ENCODE measurements around the gene MACF1.
A peak's percentile ranks its signal among the peaks of the same experiment; 100 is the strongest.

Gene MACF1

GRCh38 chr1:39250460-39251240 lies 46.2 kb downstream of the MACF1 start:
- no peak overlapping the region for H2BK120ac ChIP-seq (ENCODE audit: low read depth, low read length)
- no peak overlapping the region for H3K9ac ChIP-seq (ENCODE audit: low read length)
- no peak overlapping the region for H2BK5ac ChIP-seq (ENCODE audit: low read depth, low read length, poor library complexity, severe bottlenecking)
- no peak overlapping the region for H2BK15ac ChIP-seq (ENCODE audit: low read depth, poor library complexity, severe bottlenecking)
- no peak overlapping the region for H2AK5ac ChIP-seq (ENCODE audit: low read length, severe bottlenecking)
- no peak overlapping the region for H2AFZ ChIP-seq (ENCODE audit: low read depth, low read length)
- no peak overlapping the region for H2BK12ac ChIP-seq (ENCODE audit: low read length in 2 of 2)
- H3K27me3 ChIP-seq (ENCODE audit: control insufficient read depth in 1 of 2, insufficient read depth in 1 of 2, low read length in 2 of 2) = no peaks in the 10 kb centered on the region
- no peak overlapping the region for H3K4ac ChIP-seq (ENCODE audit: low read depth in 1 of 2, low read length in 2 of 2)
- no peak overlapping the region for H3K27ac ChIP-seq (ENCODE audit: low read length, poor library complexity, severe bottlenecking)
- H3K23ac ChIP-seq (ENCODE audit: low read length in 2 of 2) = no peak overlapping the region
- WGBS = no CpG with 5 or more reads among the region's 2 CpGs
- H3K14ac ChIP-seq (ENCODE audit: low read length in 2 of 2) = no peak overlapping the region
- no peak overlapping the region for H4K8ac ChIP-seq (ENCODE audit: low read length)
- peaks cover 4% of the 10 kb centered on the region for H3K4me1 ChIP-seq (ENCODE audit: control insufficient read depth, insufficient read depth, low read depth, low read length)
- DNase-seq = peak; percentile 47
- H3K79me1 ChIP-seq (replicated peaks; ENCODE audit: low read length, poor library complexity, severe bottlenecking) = peaks cover 15% of the 10 kb centered on the region
- peaks cover 8 to 52% of the 10 kb centered on the region in 2 experiments for H3K36me3 ChIP-seq (ENCODE audit: control insufficient read depth in 1 of 2, insufficient read depth in 2 of 2, low read depth in 1 of 2, low read length in 2 of 2)
- H3K18ac ChIP-seq (ENCODE audit: low read depth in 1 of 2, low read length in 2 of 2) = no peak overlapping the region
- H3K4me2 ChIP-seq (ENCODE audit: low read length, poor library complexity, severe bottlenecking) = no peak overlapping the region
- no peaks in the 10 kb centered on the region for H3K9me3 ChIP-seq (ENCODE audit: control insufficient read depth, low read length)
- H4K91ac ChIP-seq (ENCODE audit: low read length) = no peak overlapping the region
- no peak overlapping the region for H3K4me3 ChIP-seq (ENCODE audit: insufficient read depth in 1 of 2, low read depth in 1 of 2, low read length in 2 of 2)

GRCh38 chr1:39255222-39255621 lies 50.7 kb downstream of the MACF1 start:
- Histone ChIP-seq H4K91ac (ENCODE audit: low read length) (no peak overlapping the region), H2BK15ac (ENCODE audit: low read depth, poor library complexity, severe bottlenecking) (no peak overlapping the region), H3K9me3 (ENCODE audit: control insufficient read depth, low read length) (no peaks in the 10 kb centered on the region), H2AK5ac (ENCODE audit: low read length, severe bottlenecking) (no peak overlapping the region), H2BK120ac (ENCODE audit: low read depth, low read length) (no peak overlapping the region), H3K4me3 (ENCODE audit: insufficient read depth in 1 of 2, low read depth in 1 of 2, low read length in 2 of 2) (no peak overlapping the region), H4K8ac (ENCODE audit: low read length) (no peak overlapping the region), H2BK12ac (ENCODE audit: low read length in 2 of 2) (no peak overlapping the region), H3K27me3 (ENCODE audit: control insufficient read depth in 1 of 2, insufficient read depth in 1 of 2, low read length in 2 of 2) (no peaks in the 10 kb centered on the region), H3K4me1 (ENCODE audit: control insufficient read depth, insufficient read depth, low read depth, low read length) (peaks cover 2% of the 10 kb centered on the region), H3K18ac (ENCODE audit: low read depth in 1 of 2, low read length in 2 of 2) (no peak overlapping the region), H2BK5ac (ENCODE audit: low read depth, low read length, poor library complexity, severe bottlenecking) (no peak overlapping the region), H3K36me3 (ENCODE audit: control insufficient read depth in 1 of 2, insufficient read depth in 2 of 2, low read depth in 1 of 2, low read length in 2 of 2) (peaks cover 18 to 80% of the 10 kb centered on the region in 2 experiments), H3K9ac (ENCODE audit: low read length) (peak overlapping the region; percentile 4), H3K4ac (ENCODE audit: low read depth in 1 of 2, low read length in 2 of 2) (no peak overlapping the region), H3K23ac (ENCODE audit: low read length in 2 of 2) (no peak overlapping the region), H3K27ac (ENCODE audit: low read length, poor library complexity, severe bottlenecking) (no peak overlapping the region), H3K79me1 (replicated peaks; ENCODE audit: low read length, poor library complexity, severe bottlenecking) (peaks cover 12% of the 10 kb centered on the region), H2AFZ (ENCODE audit: low read depth, low read length) (no peak overlapping the region), H3K4me2 (ENCODE audit: low read length, poor library complexity, severe bottlenecking) (no peak overlapping the region), H3K14ac (ENCODE audit: low read length in 2 of 2) (no peak overlapping the region)
- DNase-seq = no peak
- no CpG with 5 or more reads among the region's 1 CpG for WGBS

DNA sequence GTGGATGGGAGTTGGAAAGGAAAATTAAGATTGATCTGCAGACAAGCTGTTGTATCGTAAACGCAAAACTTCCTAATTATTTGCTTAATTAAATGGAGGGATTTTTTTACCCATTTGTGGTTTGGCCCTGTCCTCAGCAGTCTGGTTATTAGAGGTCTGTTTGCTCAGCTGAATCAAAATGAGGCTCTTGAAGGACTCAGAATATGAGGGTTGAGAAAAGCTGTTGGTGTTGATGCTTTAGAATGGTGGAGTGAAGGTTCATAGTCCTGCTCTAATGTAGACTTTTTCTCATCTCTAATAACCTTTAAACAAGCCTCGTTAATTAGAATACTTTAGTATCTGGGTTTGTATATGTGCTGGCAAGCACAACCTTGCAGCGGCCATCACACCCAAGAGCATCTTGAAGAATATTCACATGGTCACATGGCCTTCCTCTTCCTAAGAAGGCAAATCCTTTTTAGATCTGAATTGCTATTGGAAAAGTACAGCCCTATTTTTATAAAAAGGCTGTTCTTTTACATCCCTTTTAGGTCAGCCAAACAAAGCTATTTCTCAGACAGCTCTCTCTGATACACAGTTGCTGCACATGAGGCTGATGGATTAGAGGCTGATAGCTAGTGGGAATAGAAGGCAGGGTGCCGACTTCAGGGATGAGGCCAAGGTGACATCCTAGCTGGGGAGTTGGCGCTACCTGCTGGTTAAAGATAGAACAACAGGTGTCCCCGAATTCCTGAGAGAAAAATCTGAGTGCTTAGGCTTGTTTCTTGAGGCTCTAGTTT lies 53.8 kb downstream of the MACF1 start:
- DNase-seq = peak; percentile 75
- Histone ChIP-seq H2BK5ac (ENCODE audit: low read depth, low read length, poor library complexity, severe bottlenecking) (no peak overlapping the region), H2AFZ (ENCODE audit: low read depth, low read length) (no peak overlapping the region)

DNA sequence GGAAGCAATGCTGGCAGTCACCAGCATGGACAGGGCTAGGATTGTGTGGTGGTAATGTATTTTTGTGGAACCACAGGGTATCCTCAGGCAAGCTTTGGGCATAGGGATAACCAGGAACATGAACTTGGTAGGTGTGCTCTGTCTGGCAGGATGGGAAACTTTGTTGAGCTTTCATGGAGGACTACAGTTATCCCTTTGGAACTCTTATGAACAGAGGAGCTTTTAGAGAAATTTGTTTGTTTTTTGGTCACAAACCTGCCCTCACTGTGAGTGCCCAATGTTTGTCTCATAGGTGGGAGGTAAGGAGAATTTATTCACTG lies 54.4 kb downstream of the MACF1 start:
- Histone ChIP-seq H3K18ac (ENCODE audit: low read depth in 1 of 2, low read length in 2 of 2) (no peak overlapping the region), H3K27ac (ENCODE audit: low read length, poor library complexity, severe bottlenecking) (no peak overlapping the region), H3K14ac (ENCODE audit: low read length in 2 of 2) (no peak overlapping the region), H3K27me3 (ENCODE audit: control insufficient read depth in 1 of 2, insufficient read depth in 1 of 2, low read length in 2 of 2) (no peaks in the 10 kb centered on the region), H4K91ac (ENCODE audit: low read length) (no peak overlapping the region), H3K4me1 (ENCODE audit: control insufficient read depth, insufficient read depth, low read depth, low read length) (peaks cover 3% of the 10 kb centered on the region), H3K4me3 (ENCODE audit: insufficient read depth in 1 of 2, low read depth in 1 of 2, low read length in 2 of 2) (no peak overlapping the region), H2BK15ac (ENCODE audit: low read depth, poor library complexity, severe bottlenecking) (no peak overlapping the region), H3K36me3 (ENCODE audit: control insufficient read depth in 1 of 2, insufficient read depth in 2 of 2, low read depth in 1 of 2, low read length in 2 of 2) (peaks cover 17 to 60% of the 10 kb centered on the region in 2 experiments), H4K8ac (ENCODE audit: low read length) (no peak overlapping the region), H3K79me1 (replicated peaks; ENCODE audit: low read length, poor library complexity, severe bottlenecking) (peaks cover 8% of the 10 kb centered on the region), H2BK12ac (ENCODE audit: low read length in 2 of 2) (no peak overlapping the region), H3K23ac (ENCODE audit: low read length in 2 of 2) (no peak overlapping the region), H3K4ac (ENCODE audit: low read depth in 1 of 2, low read length in 2 of 2) (no peak overlapping the region), H3K9ac (ENCODE audit: low read length) (no peak overlapping the region), H2AK5ac (ENCODE audit: low read length, severe bottlenecking) (no peak overlapping the region), H2BK120ac (ENCODE audit: low read depth, low read length) (no peak overlapping the region), H3K4me2 (ENCODE audit: low read length, poor library complexity, severe bottlenecking) (no peak overlapping the region), H3K9me3 (ENCODE audit: control insufficient read depth, low read length) (no peaks in the 10 kb centered on the region), H2BK5ac (ENCODE audit: low read depth, low read length, poor library complexity, severe bottlenecking) (no peak overlapping the region), H2AFZ (ENCODE audit: low read depth, low read length) (no peak overlapping the region)
- DNase-seq = no peak

More for the DNA sequence above, 53.8 kb downstream of the MACF1 start:
- Histone ChIP-seq H3K9ac (ENCODE audit: low read length) (no peak overlapping the region), H3K4ac (ENCODE audit: low read depth in 1 of 2, low read length in 2 of 2) (no peak overlapping the region), H3K27me3 (ENCODE audit: control insufficient read depth in 1 of 2, insufficient read depth in 1 of 2, low read length in 2 of 2) (no peaks in the 10 kb centered on the region), H3K23ac (ENCODE audit: low read length in 2 of 2) (no peak overlapping the region), H2BK15ac (ENCODE audit: low read depth, poor library complexity, severe bottlenecking) (no peak overlapping the region), H3K27ac (ENCODE audit: low read length, poor library complexity, severe bottlenecking) (no peak overlapping the region), H4K8ac (ENCODE audit: low read length) (no peak overlapping the region), H4K91ac (ENCODE audit: low read length) (no peak overlapping the region), H3K4me3 (ENCODE audit: insufficient read depth in 1 of 2, low read depth in 1 of 2, low read length in 2 of 2) (no peak overlapping the region), H2BK12ac (ENCODE audit: low read length in 2 of 2) (no peak overlapping the region), H3K14ac (ENCODE audit: low read length in 2 of 2) (no peak overlapping the region), H3K4me2 (ENCODE audit: low read length, poor library complexity, severe bottlenecking) (no peak overlapping the region), H3K4me1 (ENCODE audit: control insufficient read depth, insufficient read depth, low read depth, low read length) (peaks cover 5% of the 10 kb centered on the region), H3K18ac (ENCODE audit: low read depth in 1 of 2, low read length in 2 of 2) (no peak overlapping the region), H2AK5ac (ENCODE audit: low read length, severe bottlenecking) (no peak overlapping the region), H3K79me1 (replicated peaks; ENCODE audit: low read length, poor library complexity, severe bottlenecking) (peaks cover 11% of the 10 kb centered on the region), H2BK120ac (ENCODE audit: low read depth, low read length) (no peak overlapping the region), H3K36me3 (ENCODE audit: control insufficient read depth in 1 of 2, insufficient read depth in 2 of 2, low read depth in 1 of 2, low read length in 2 of 2) (peaks cover 18 to 63% of the 10 kb centered on the region in 2 experiments), H3K9me3 (ENCODE audit: control insufficient read depth, low read length) (no peaks in the 10 kb centered on the region)
- 53% methylated on average over 6 of the region's 7 CpGs for WGBS

All from mesenchymal stem cell (in vitro differentiated cells and primary cell).